GM23248 (cell line): ENCODE measurements around the gene RPRD2. TPM values are rescaled to one million over a fixed set of nuclear protein-coding genes. Genes with fewer than 3 reads are reported as not detected.

ENCODE experiments used
- DNase-seq: peaks from one replicate; pipeline ENCODE4 v3.0.0-alpha.2; 2015
- H2AFZ ChIP-seq: fragments of 200-600 bp; sonication (generic); 2 replicates; pipeline ENCODE4 v1.6.1; 2016; ENCODE audit warnings: antibody characterized with exemption
- H3F3A ChIP-seq: fragments of 200-600 bp; sonication (generic); 2 replicates; pipeline ENCODE4 v1.6.1; 2016; ENCODE audit warnings: mild to moderate bottlenecking, antibody characterized with exemption, mixed run types; ENCODE audit not compliant: insufficient read depth
- H3K27ac ChIP-seq: fragments of 200-600 bp; sonication (generic); 2 replicates; pipeline ENCODE4 v1.5.1; 2016; ENCODE audit warnings: mild to moderate bottlenecking
- H3K27me3 ChIP-seq: fragments of 200-600 bp; sonication (generic); replicated peaks from 2 replicates; pipeline ENCODE4 v1.6.1; 2016; ENCODE audit warnings: mild to moderate bottlenecking; ENCODE audit not compliant: insufficient read depth
- H3K36me3 ChIP-seq: fragments of 200-600 bp; sonication (generic); 2 replicates; pipeline ENCODE4 v1.6.1; 2016; ENCODE audit warnings: low read depth, mild to moderate bottlenecking
- H3K4me1 ChIP-seq: fragments of 200-600 bp; sonication (generic); 2 replicates; pipeline ENCODE4 v1.6.1; 2016; ENCODE audit warnings: mild to moderate bottlenecking; ENCODE audit not compliant: insufficient read depth
- H3K4me2 ChIP-seq: fragments of 200-600 bp; sonication (generic); one replicate; pipeline ENCODE4 v1.6.1; 2016; ENCODE audit warnings: mild to moderate bottlenecking; ENCODE audit not compliant: unreplicated experiment
- H3K4me3 ChIP-seq: fragments of 200-600 bp; sonication (generic); 2 replicates; pipeline ENCODE4 v1.5.1; 2016; ENCODE audit warnings: mild to moderate bottlenecking
- H3K79me2 ChIP-seq: fragments of 200-600 bp; sonication (generic); 2 replicates; pipeline ENCODE4 v1.6.1; 2016; ENCODE audit warnings: mild to moderate bottlenecking; ENCODE audit not compliant: insufficient read depth
- H3K9ac ChIP-seq: fragments of 200-600 bp; sonication (generic); 2 replicates; pipeline ENCODE4 v1.6.1; 2016; ENCODE audit warnings: mild to moderate bottlenecking
- H3K9me2 ChIP-seq: fragments of 200-600 bp; sonication (generic); 2 replicates; pipeline ENCODE4 v1.6.1; 2016; ENCODE audit warnings: mixed run types, mild to moderate bottlenecking, moderate library complexity; ENCODE audit not compliant: insufficient read depth
- H3K9me3 ChIP-seq: fragments of 200-600 bp; sonication (generic); one replicate; pipeline ENCODE4 v1.6.1; 2017; ENCODE audit warnings: low read depth
- H4K20me1 ChIP-seq: fragments of 200-600 bp; sonication (generic); 2 replicates; pipeline ENCODE4 v1.6.0; 2016; ENCODE audit not compliant: insufficient read depth
- EZH2 ChIP-seq: fragments of 200-600 bp; sonication (generic); IDR thresholded peaks from 2 replicates; pipeline ENCODE4 v1.6.1; 2018; ENCODE audit warnings: antibody characterized with exemption, mild to moderate bottlenecking; ENCODE audit not compliant: insufficient read depth, poor library complexity, severe bottlenecking
- EZH2phosphoT487 ChIP-seq: fragments of 200-600 bp; sonication (generic); IDR thresholded peaks from 2 replicates; pipeline ENCODE4 v1.6.1; 2018; ENCODE audit warnings: antibody characterized with exemption, moderate library complexity, mild to moderate bottlenecking, low read depth; ENCODE audit not compliant: insufficient read depth
- WGBS, 2 experiments: methylation state at CpG; one replicate each; pipeline ENCODE4 v1.1.6; 2015 to 2017; ENCODE audit warnings: low lambda C conversion rate in 2 of 2, low coverage in 1 of 2; ENCODE audit errors: missing lambda C conversion rate in 2 of 2; 5-methylcytosine and 5-hydroxymethylcytosine counted together
- in situ Hi-C: fragments of 300-500 bp; cut with MboI; formaldehyde crosslinking; loops from 2 replicates; pipeline ENCODE4 v1.15.0; 2020
- polyA plus RNA-seq: library from polyadenylated mRNA; unstranded; fragments of >200 nt; fragmentation: Nextera tagmentation; extraction: Ambion mirVana; gene quantifications from 2 replicates; pipeline ENCODE4 v1.2.1, GENCODE V29; 2016
- total RNA-seq: library from RNA; depleted of rRNA; stranded (reverse); fragments of >200 nt; shearing (Covaris generic); gene quantifications from 2 replicates; pipeline ENCODE4 v1.2.3, GENCODE V29; 2014

RPRD2 gene
- total and polyA plus RNA-seq, 2 experiments from 2014 or later, result 7.8 to 16.5 TPM

DNA sequence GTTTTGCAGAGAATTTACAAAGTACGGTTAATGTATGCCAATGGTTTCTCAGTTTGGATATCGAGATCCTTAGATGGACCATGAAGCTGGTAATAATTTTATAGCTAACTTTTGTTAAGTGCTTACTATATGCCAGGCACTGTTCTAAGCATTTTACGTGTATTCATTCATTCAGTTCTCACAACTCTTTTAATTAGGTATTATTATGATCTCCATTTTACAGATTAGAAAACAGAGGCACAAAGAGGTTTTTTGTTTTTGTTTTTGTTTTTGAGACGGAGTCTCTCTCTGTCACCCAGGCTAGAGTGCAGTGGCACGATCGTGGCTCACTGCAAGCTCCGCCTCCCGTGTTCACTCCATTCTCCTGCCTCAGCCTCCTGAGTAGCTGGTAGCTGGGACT lies 7.2 kb downstream of the RPRD2 start:
- Histone ChIP-seq H3K9ac (no peak overlapping the region), H3K9me2 (peaks cover 4% of the 10 kb centered on the region; the same call in 1 of the 2 replicates), H3F3A (peaks cover 26% of the 10 kb centered on the region), H3K27me3 (no peaks in the 10 kb centered on the region), H3K4me2 (no peak overlapping the region), H3K4me3 (no peak overlapping the region), H3K9me3 (no peaks in the 10 kb centered on the region), H2AFZ (no peak overlapping the region), H4K20me1 (no peaks in the 10 kb centered on the region), H3K27ac (no peak overlapping the region), H3K36me3 (no peaks in the 10 kb centered on the region), H3K4me1 (peaks cover 19% of the 10 kb centered on the region), H3K79me2 (peaks cover 100% of the 10 kb centered on the region)
- in situ Hi-C loops, result no loop called here
- 98 to 99% methylated on average over 8 of the region's 8 CpGs for WGBS, 2 experiments
- DNase-seq, result no peak
- no peak for TF ChIP-seq EZH2
- no peak for TF ChIP-seq EZH2phosphoT487

DNA sequence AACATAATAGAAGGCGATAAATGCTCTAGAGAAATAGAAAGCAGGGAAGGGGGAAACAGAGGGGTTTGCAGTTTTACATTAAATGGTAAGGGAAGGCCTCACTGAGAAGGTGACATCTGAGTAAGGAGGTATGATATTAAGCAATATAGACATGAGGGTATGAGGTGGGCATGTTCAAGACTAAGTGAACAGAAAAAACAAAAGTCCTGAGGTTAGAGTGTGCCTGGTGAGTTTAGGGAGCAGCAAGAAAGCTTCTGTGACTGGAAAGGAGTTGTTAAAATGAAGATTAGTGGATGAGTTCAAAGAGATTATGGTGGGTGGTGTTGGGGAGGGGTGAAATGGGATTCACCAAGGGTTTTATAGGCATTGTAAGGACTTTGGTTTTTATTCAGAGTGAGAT lies 8.6 kb downstream of the RPRD2 start:
- in situ Hi-C loops, result no loop called here
- Histone ChIP-seq H3K9me2 (peaks cover 4% of the 10 kb centered on the region; the same call in 1 of the 2 replicates), H3K27me3 (no peaks in the 10 kb centered on the region), H3K4me1 (peaks cover 15% of the 10 kb centered on the region), H3K9me3 (no peaks in the 10 kb centered on the region), H4K20me1 (no peaks in the 10 kb centered on the region), H3K27ac (no peak overlapping the region), H3K79me2 (peaks cover 100% of the 10 kb centered on the region), H3F3A (peaks cover 15% of the 10 kb centered on the region), H3K4me3 (no peak overlapping the region), H3K4me2 (no peak overlapping the region), H3K9ac (no peak overlapping the region), H2AFZ (no peak overlapping the region), H3K36me3 (no peaks in the 10 kb centered on the region)
- DNase-seq, result no peak
- WGBS, 2 experiments, result 97 to 100% methylated on average over 1 of the region's 1 CpG
- TF ChIP-seq EZH2phosphoT487, result no peak
- TF ChIP-seq EZH2, result no peak

DNA sequence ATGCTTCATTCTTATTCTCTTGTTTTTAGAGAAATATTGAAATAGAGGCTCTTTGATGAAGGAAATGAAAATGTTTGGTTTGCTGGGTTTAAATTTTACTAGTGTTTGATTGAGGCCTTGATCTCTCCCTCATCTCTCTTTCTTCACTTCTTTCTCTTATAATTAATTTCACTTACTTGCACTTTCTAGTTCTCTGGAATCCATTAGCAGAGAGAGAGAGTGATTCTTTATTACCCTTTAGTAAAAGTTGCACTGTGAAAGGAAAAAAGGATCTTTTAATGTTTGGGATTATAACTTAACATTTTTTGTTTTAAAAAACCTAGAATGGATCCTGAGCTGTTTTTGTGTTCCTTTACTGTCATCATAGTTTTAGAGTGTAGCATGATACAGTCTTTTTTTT lies 12.2 kb downstream of the RPRD2 start:
- Histone ChIP-seq H3K4me1 (peaks cover 15% of the 10 kb centered on the region), H4K20me1 (no peaks in the 10 kb centered on the region), H2AFZ (no peak overlapping the region), H3K36me3 (no peaks in the 10 kb centered on the region), H3K79me2 (peaks cover 100% of the 10 kb centered on the region), H3F3A (0 out of 2 replicates have a peak, but pooled peaks cover 11% of the 10 kb centered on the region), H3K4me3 (0 out of 2 replicates have a peak overlapping the region, but pooled peaks have one; percentile 2), H3K9ac (peak overlapping the region; percentile 20), H3K4me2 (no peak overlapping the region), H3K9me3 (no peaks in the 10 kb centered on the region), H3K27me3 (no peaks in the 10 kb centered on the region), H3K27ac (peak overlapping the region; percentile 50), H3K9me2 (peaks cover 4% of the 10 kb centered on the region; the same call in 1 of the 2 replicates)
- no peak for TF ChIP-seq EZH2
- no peak for TF ChIP-seq EZH2phosphoT487
- no peak for DNase-seq
- in situ Hi-C loops, result no loop called here

DNA sequence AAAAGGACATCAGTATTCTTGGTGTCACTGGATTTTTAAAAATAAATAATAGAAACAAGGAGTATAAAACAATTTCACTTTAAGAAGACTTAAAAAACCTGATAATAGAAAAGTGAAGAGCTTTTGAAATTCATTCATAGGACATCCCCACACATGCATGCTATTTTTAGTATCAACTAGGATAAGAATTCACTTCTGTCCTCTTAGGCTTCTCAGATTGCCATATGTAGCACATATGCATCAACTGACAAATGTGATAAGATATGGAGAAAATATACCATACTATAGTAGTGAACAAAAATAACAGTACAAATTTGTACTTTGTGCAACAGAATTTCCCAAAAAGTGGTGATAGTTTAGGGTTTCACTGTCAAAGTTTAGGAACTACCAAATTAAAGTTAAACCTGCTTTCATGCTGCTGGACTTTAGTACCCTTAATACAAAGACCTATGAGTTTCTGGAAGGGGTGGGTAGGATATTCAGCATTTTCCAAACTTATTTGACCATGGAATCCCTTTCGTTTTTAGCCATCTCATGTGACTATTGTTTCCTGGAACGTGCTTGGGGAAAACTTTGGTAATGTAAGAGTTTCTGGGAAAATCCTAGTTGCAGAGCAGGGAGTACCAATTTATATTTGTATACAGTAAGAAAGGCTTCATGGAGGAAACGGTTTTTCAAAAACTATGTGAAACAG lies 19.8 kb downstream of the RPRD2 start:
- no peak overlapping the region for H3K9ac ChIP-seq
- H3K4me3 ChIP-seq, result no peak overlapping the region
- no peaks in the 10 kb centered on the region for H3F3A ChIP-seq
- no peaks in the 10 kb centered on the region for H3K4me1 ChIP-seq
- no peak overlapping the region for H3K4me2 ChIP-seq
- in situ Hi-C loops, result no loop called here
- no peaks in the 10 kb centered on the region for H3K27me3 ChIP-seq
- WGBS, 2 experiments, result 25 to 27% methylated on average over 3 of the region's 3 CpGs
- H3K9me3 ChIP-seq, result no peaks in the 10 kb centered on the region
- H3K79me2 ChIP-seq, result peaks cover 99% of the 10 kb centered on the region
- no peak for DNase-seq
- no peaks in the 10 kb centered on the region; the same call in 1 of the 2 replicates for H4K20me1 ChIP-seq
- no peak for TF ChIP-seq EZH2
- TF ChIP-seq EZH2phosphoT487, result no peak
- H2AFZ ChIP-seq, result no peak overlapping the region
- no peaks in the 10 kb centered on the region for H3K36me3 ChIP-seq
- no peaks in the 10 kb centered on the region for H3K9me2 ChIP-seq
- no peak overlapping the region for H3K27ac ChIP-seq
